ENCODE measurements around the gene SFXN3. TPM values are rescaled to one million over a fixed set of nuclear protein-coding genes. Genes with fewer than 3 reads are reported as not detected.

Gene SFXN3
- total and polyA plus RNA-seq, 2 of the 13 experiments (the other 11 are each of a cell fraction or from before 2014, with no cell fraction given) = 16.8 to 71.5 TPM

DNA sequence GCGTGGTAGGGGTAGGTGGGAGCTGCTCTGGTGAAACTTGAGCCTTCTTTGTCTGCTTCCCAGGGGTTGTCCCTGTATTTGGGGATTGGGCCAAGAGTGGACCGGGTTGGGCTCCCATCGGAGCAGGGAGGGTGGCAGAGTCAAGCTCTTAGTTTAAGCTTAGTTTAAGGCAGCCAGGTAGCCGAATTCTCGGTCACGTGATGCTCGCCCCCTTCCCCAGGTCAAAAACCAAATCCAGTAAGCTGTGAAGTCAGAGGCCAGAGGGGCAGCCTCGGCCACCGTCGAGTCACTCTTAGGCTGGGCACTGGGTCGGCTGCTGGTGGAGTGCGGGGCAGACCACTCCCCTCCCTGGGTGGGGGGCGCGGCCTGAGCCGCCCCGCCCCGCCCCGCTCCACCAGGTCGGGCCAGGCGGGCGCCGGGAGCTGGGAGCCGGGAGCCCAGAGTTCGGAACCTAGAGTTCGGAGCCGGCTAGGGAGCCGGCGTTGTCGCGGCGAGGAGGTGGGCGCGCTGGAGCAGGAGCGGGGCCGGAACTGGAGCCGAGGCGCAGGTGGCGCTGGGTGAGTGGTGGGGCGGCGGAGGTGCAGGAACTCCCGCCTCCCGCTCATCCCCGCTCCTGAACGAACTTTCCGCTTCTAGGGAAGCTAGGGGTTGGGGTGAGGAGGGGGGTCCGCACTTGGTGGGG is 34.2 kb upstream of the SFXN3 start (continued):
- TF ChIP-seq, protein P1, sequence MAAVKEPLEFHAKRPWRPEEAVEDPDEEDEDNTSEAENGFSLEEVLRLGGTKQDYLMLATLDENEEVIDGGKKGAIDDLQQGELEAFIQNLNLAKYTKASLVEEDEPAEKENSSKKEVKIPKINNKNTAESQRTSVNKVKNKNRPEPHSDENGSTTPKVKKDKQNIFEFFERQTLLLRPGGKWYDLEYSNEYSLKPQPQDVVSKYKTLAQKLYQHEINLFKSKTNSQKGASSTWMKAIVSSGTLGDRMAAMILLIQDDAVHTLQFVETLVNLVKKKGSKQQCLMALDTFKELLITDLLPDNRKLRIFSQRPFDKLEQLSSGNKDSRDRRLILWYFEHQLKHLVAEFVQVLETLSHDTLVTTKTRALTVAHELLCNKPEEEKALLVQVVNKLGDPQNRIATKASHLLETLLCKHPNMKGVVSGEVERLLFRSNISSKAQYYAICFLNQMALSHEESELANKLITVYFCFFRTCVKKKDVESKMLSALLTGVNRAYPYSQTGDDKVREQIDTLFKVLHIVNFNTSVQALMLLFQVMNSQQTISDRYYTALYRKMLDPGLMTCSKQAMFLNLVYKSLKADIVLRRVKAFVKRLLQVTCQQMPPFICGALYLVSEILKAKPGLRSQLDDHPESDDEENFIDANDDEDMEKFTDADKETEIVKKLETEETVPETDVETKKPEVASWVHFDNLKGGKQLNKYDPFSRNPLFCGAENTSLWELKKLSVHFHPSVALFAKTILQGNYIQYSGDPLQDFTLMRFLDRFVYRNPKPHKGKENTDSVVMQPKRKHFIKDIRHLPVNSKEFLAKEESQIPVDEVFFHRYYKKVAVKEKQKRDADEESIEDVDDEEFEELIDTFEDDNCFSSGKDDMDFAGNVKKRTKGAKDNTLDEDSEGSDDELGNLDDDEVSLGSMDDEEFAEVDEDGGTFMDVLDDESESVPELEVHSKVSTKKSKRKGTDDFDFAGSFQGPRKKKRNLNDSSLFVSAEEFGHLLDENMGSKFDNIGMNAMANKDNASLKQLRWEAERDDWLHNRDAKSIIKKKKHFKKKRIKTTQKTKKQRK (IDR thresholded peaks at IDR 0.05; ENCODE audit: low read length) = no peak
- TF ChIP-seq BORCS8-MEF2B (CRISPR knock-in tag; IDR thresholded peaks at IDR 0.05) = no peak
- TF ChIP-seq NBN (conservative IDR thresholded peaks at IDR 0.05) = no peak
- TF ChIP-seq, protein P2, sequence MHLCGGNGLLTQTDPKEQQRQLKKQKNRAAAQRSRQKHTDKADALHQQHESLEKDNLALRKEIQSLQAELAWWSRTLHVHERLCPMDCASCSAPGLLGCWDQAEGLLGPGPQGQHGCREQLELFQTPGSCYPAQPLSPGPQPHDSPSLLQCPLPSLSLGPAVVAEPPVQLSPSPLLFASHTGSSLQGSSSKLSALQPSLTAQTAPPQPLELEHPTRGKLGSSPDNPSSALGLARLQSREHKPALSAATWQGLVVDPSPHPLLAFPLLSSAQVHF (CRISPR knock-in tag; IDR thresholded peaks at IDR 0.05) = no peak
- no peak for TF ChIP-seq KMT2B (CRISPR knock-in tag; IDR thresholded peaks at IDR 0.05)
- TF ChIP-seq MEF2D (CRISPR knock-in tag; IDR thresholded peaks at IDR 0.05) = no peak
- TF ChIP-seq ZNF343 (CRISPR knock-in tag; IDR thresholded peaks at IDR 0.05) = peak; percentile 22; the same call in 1 of the 2 replicates
- no peak for TF ChIP-seq FOSL2 (CRISPR knock-in tag; IDR thresholded peaks at IDR 0.05)
- TF ChIP-seq, protein P3, sequence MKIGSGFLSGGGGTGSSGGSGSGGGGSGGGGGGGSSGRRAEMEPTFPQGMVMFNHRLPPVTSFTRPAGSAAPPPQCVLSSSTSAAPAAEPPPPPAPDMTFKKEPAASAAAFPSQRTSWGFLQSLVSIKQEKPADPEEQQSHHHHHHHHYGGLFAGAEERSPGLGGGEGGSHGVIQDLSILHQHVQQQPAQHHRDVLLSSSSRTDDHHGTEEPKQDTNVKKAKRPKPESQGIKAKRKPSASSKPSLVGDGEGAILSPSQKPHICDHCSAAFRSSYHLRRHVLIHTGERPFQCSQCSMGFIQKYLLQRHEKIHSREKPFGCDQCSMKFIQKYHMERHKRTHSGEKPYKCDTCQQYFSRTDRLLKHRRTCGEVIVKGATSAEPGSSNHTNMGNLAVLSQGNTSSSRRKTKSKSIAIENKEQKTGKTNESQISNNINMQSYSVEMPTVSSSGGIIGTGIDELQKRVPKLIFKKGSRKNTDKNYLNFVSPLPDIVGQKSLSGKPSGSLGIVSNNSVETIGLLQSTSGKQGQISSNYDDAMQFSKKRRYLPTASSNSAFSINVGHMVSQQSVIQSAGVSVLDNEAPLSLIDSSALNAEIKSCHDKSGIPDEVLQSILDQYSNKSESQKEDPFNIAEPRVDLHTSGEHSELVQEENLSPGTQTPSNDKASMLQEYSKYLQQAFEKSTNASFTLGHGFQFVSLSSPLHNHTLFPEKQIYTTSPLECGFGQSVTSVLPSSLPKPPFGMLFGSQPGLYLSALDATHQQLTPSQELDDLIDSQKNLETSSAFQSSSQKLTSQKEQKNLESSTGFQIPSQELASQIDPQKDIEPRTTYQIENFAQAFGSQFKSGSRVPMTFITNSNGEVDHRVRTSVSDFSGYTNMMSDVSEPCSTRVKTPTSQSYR (CRISPR knock-in tag; IDR thresholded peaks at IDR 0.05; ENCODE audit: borderline replicate concordance) = no peak
- TF ChIP-seq, protein P4, sequence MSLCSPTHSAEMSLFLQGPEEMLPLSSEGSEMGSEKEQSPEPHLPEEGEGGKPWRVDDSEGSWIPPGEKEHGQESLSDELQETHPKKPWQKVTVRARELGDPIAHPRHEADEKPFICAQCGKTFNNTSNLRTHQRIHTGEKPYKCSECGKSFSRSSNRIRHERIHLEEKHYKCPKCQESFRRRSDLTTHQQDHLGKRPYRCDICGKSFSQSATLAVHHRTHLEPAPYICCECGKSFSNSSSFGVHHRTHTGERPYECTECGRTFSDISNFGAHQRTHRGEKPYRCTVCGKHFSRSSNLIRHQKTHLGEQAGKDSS (CRISPR knock-in tag; IDR thresholded peaks at IDR 0.05; ENCODE audit: borderline replicate concordance, low read depth) = peak; percentile 17; the same call in 1 of the 2 replicates
- TF ChIP-seq ZNF451 (CRISPR knock-in tag; IDR thresholded peaks at IDR 0.05) = peak; percentile 39; the same call in 1 of the 2 replicates
- TF ChIP-seq SAFB2 (CRISPR knock-in tag; IDR thresholded peaks at IDR 0.05; ENCODE audit: borderline replicate concordance, low read depth) = no peak; the same call in 1 of the 2 replicates
- TF ChIP-seq, protein P5, sequence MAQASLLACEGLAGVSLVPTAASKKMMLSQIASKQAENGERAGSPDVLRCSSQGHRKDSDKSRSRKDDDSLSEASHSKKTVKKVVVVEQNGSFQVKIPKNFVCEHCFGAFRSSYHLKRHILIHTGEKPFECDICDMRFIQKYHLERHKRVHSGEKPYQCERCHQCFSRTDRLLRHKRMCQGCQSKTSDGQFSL (CRISPR knock-in tag; IDR thresholded peaks at IDR 0.05) = no peak
- no peak for TF ChIP-seq ZBTB8A (CRISPR knock-in tag; IDR thresholded peaks at IDR 0.05; ENCODE audit: borderline replicate concordance, low read depth)
- no peak; the same call in 1 of the 2 replicates for TF ChIP-seq ZNF34 (CRISPR knock-in tag; IDR thresholded peaks at IDR 0.05; ENCODE audit: borderline replicate concordance)
- no peak for TF ChIP-seq RBM39 (IDR thresholded peaks at IDR 0.05; ENCODE audit: low read depth, low read length, poor library complexity, severe bottlenecking)
- no peak for TF ChIP-seq SNAI1 (CRISPR knock-in tag; IDR thresholded peaks at IDR 0.05; ENCODE audit: borderline replicate concordance)
- TF ChIP-seq, protein P6, sequence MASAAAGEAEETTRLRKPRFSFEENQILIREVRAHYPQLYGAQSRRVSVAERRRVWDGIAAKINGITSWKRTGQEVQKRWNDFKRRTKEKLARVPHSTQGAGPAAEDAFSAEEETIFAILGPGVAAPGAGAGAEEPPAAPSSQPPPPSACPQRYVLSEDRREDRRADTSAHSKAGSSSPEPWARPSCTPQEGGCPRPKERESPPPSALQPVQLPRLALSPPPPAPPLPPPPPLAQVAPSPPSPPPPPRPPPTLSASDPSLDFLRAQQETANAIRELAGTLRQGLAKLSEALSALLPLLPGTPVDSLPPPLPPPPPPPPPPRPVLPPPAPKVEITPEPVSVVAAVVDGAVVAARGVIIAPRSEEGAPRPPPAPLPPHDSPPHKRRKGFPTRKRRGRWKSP (CRISPR knock-in tag; IDR thresholded peaks at IDR 0.05) = no peak
- TF ChIP-seq ZNF615 (CRISPR knock-in tag; IDR thresholded peaks at IDR 0.05; ENCODE audit: borderline replicate concordance) = 0 out of 2 replicates have a peak, but pooled peaks have one; percentile 18
- 0 out of 2 replicates have a peak, but pooled peaks have one; percentile 47 for TF ChIP-seq ZNF850 (CRISPR knock-in tag; conservative IDR thresholded peaks at IDR 0.05)
